H1 (cell line): Measurements from ENCODE around the gene CHPT1. TPM values are rescaled to one million over a fixed set of nuclear protein-coding genes. Genes with fewer than 3 reads are reported as not detected.

ENCODE experiments used
- CTCF ChIA-PET: fragments of 300-600 bp; sonication (Branson Sonifier 250); formaldehyde crosslinking; loops from one replicate; lab custom pipeline; 2021; ENCODE audit not compliant: partially characterized antibody; lab: Charles Lee
- POLR2A ChIA-PET: fragments of 300-600 bp; sonication (Branson Sonifier 250); formaldehyde crosslinking; loops from one replicate; lab custom pipeline; 2021; ENCODE audit warnings: inconsistent platforms; ENCODE audit not compliant: partially characterized antibody; lab: Charles Lee
- DNase-seq, 2 experiments: peaks; one replicate each; pipeline versions ENCODE4 v3.0.0 to v3.0.0-alpha.2; 2010 to 2022; ENCODE audit warnings: low spot score in 2 of 2, low read depth in 1 of 2, mixed read lengths in 1 of 2
- FAIRE-seq: peaks from 2 replicates; lab custom pipeline; 2011; peaks lifted over from hg19 to GRCh38; lab: Jason Lieb, UNC
- H2AFZ ChIP-seq: 2 replicates; pipeline ENCODE4 v1.8.1; 2012; ENCODE audit warnings: low read length, inconsistent platforms
- H2AK5ac ChIP-seq: 2 replicates; pipeline ENCODE4 v1.6.1; 2013; ENCODE audit warnings: low read depth, low read length
- H2BK120ac ChIP-seq: replicated peaks from 2 replicates; pipeline ENCODE3; 2013; ENCODE audit warnings: low read depth, low read length, inconsistent platforms
- H2BK12ac ChIP-seq: 2 replicates; pipeline ENCODE4 v1.6.1; 2013; ENCODE audit warnings: low read depth, low read length
- H2BK15ac ChIP-seq: 2 replicates; pipeline ENCODE4 v1.6.1; 2013; ENCODE audit warnings: low read length
- H2BK20ac ChIP-seq: 2 replicates; pipeline ENCODE4 v1.6.1; 2013; ENCODE audit warnings: low read length
- H2BK5ac ChIP-seq: 2 replicates; pipeline ENCODE4 v1.6.1; 2013; ENCODE audit warnings: low read depth, low read length
- H3K14ac ChIP-seq: 2 replicates; pipeline ENCODE4 v1.6.1; 2013; ENCODE audit warnings: inconsistent platforms; ENCODE audit not compliant: insufficient read length
- H3K18ac ChIP-seq: 2 replicates; pipeline ENCODE4 v1.6.1; 2013; ENCODE audit warnings: low read length; ENCODE audit errors: extremely low read depth
- H3K23ac ChIP-seq: 2 replicates; pipeline ENCODE4 v1.6.1; 2013; ENCODE audit warnings: inconsistent platforms; ENCODE audit not compliant: insufficient read length
- H3K23me2 ChIP-seq: 2 replicates; pipeline ENCODE4 v1.6.1; 2013; ENCODE audit warnings: low read depth, low read length
- H3K27ac ChIP-seq: 2 replicates; pipeline ENCODE4 v1.6.1; 2011; ENCODE audit warnings: low read depth, low read length, inconsistent platforms
- H3K27me3 ChIP-seq, 4 experiments: replicated peaks in 1 of 4; 1 replicate in 1 of 4; 2 replicates in 3 of 4; pipeline versions ENCODE4 v1.6.1 to v1.8.1; 2011 to 2013; ENCODE audit warnings: low read length in 3 of 4, mild to moderate bottlenecking in 3 of 4, inconsistent platforms in 2 of 4, mixed read lengths in 2 of 4, moderate library complexity in 1 of 4; ENCODE audit not compliant: control insufficient read depth in 3 of 4, insufficient read depth in 3 of 4; ENCODE audit errors: extremely low read depth in 1 of 4
- H3K36me3 ChIP-seq, 4 experiments: 2 replicates each; pipeline versions ENCODE4 v1.6.1 to v1.8.1; 2011 to 2013; ENCODE audit warnings: mild to moderate bottlenecking in 4 of 4, low read length in 3 of 4, moderate library complexity in 2 of 4, control low read depth in 1 of 4, inconsistent platforms in 1 of 4; ENCODE audit not compliant: insufficient read depth in 4 of 4, control insufficient read depth in 2 of 4
- H3K4ac ChIP-seq: replicated peaks from 2 replicates; pipeline ENCODE3; 2013; ENCODE audit warnings: low read length, low read depth, mixed read lengths, inconsistent platforms; ENCODE audit not compliant: insufficient read length
- H3K4me1 ChIP-seq, 4 experiments: replicated peaks in 1 of 4; 1 replicate in 1 of 4; 2 replicates in 3 of 4; pipeline versions ENCODE4 v1.6.1 to v1.8.1; 2011 to 2013; ENCODE audit warnings: low read length in 3 of 4, inconsistent platforms in 2 of 4, mixed read lengths in 1 of 4; ENCODE audit not compliant: insufficient read depth in 4 of 4, control insufficient read depth in 3 of 4
- H3K4me2 ChIP-seq, 2 experiments: 2 replicates each; pipeline versions ENCODE4 v1.6.1 to v1.8.1; 2011 to 2013; ENCODE audit warnings: low read depth in 2 of 2, low read length in 2 of 2, control low read depth in 1 of 2, inconsistent platforms in 1 of 2, mild to moderate bottlenecking in 1 of 2; ENCODE audit not compliant: insufficient read depth in 1 of 2
- H3K4me3 ChIP-seq, 4 experiments: fragments of 200-600, 300-600 bp in 1 of 4; sonication (generic), shearing (Covaris generic), sonication (Bioruptor Twin) in 1 of 4; 2 replicates each; pipeline versions ENCODE4 v1.5.1 to v1.8.1; 2011 to 2016; ENCODE audit warnings: low read length in 4 of 4, low read depth in 3 of 4, control low read depth in 2 of 4, inconsistent platforms in 2 of 4, mild to moderate bottlenecking in 2 of 4, mixed read lengths in 1 of 4, moderate library complexity in 1 of 4; ENCODE audit not compliant: insufficient read depth in 2 of 4; ENCODE audit errors: extremely low read depth in 1 of 4
- H3K56ac ChIP-seq: replicated peaks from 2 replicates; pipeline ENCODE3; 2013; ENCODE audit warnings: low read depth, mild to moderate bottlenecking, mixed read lengths, low read length, inconsistent platforms; ENCODE audit not compliant: insufficient read length
- H3K79me1 ChIP-seq: 2 replicates; pipeline ENCODE4 v1.6.1; 2013; ENCODE audit warnings: low read depth, low read length, control low read depth
- H3K79me2 ChIP-seq, 2 experiments: 2 replicates each; pipeline versions ENCODE4 v1.6.1 to v1.8.1; 2012 to 2013; ENCODE audit warnings: low read length in 2 of 2, mild to moderate bottlenecking in 2 of 2, inconsistent platforms in 1 of 2; ENCODE audit not compliant: insufficient read depth in 2 of 2, control insufficient read depth in 1 of 2
- H3K9ac ChIP-seq, 4 experiments: replicated peaks in 1 of 4; 1 replicate in 1 of 4; 2 replicates in 3 of 4; pipeline versions ENCODE4 v1.6.1 to v1.8.1; 2011 to 2013; ENCODE audit warnings: low read depth in 3 of 4, low read length in 3 of 4, control low read depth in 2 of 4, mild to moderate bottlenecking in 2 of 4, moderate library complexity in 2 of 4, inconsistent platforms in 1 of 4; ENCODE audit errors: extremely low read depth in 1 of 4
- H3K9me3 ChIP-seq, 2 experiments: 2 replicates each; pipeline versions ENCODE4 v1.6.1 to v1.8.1; 2012 to 2013; ENCODE audit warnings: mild to moderate bottlenecking in 2 of 2, moderate library complexity in 2 of 2, control low read depth in 1 of 2, inconsistent platforms in 1 of 2, low read depth in 1 of 2, low read length in 1 of 2, mixed read lengths in 1 of 2; ENCODE audit not compliant: insufficient read depth in 2 of 2
- H4K20me1 ChIP-seq, 2 experiments: replicated peaks in 1 of 2; 2 replicates each; pipeline versions ENCODE3 to v1.8.1; 2011 to 2013; ENCODE audit warnings: inconsistent platforms in 2 of 2, low read length in 2 of 2, mild to moderate bottlenecking in 1 of 2; ENCODE audit not compliant: insufficient read depth in 2 of 2, control insufficient read depth in 1 of 2
- H4K5ac ChIP-seq: 2 replicates; pipeline ENCODE4 v1.6.1; 2013; ENCODE audit warnings: low read length, low read depth, mixed read lengths, inconsistent platforms; ENCODE audit not compliant: insufficient read length
- H4K8ac ChIP-seq: 2 replicates; pipeline ENCODE4 v1.8.0; 2013; ENCODE audit warnings: mild to moderate bottlenecking, moderate library complexity, low read length, inconsistent platforms; ENCODE audit not compliant: insufficient read depth; ENCODE audit errors: extremely low read depth
- H4K91ac ChIP-seq: replicated peaks from 2 replicates; pipeline ENCODE3; 2013; ENCODE audit warnings: low read length, mixed read lengths, inconsistent platforms; ENCODE audit not compliant: insufficient read length
- FOSL1 ChIP-seq: IDR thresholded peaks from 2 replicates; pipeline ENCODE4 v1.6.1; 2011; ENCODE audit warnings: mild to moderate bottlenecking, low read depth, low read length, moderate library complexity; ENCODE audit not compliant: insufficient read depth
- KDM4A ChIP-seq: IDR thresholded peaks from one replicate; pipeline ENCODE4 v1.7.1; 2012; ENCODE audit warnings: low read depth, mild to moderate bottlenecking, moderate library complexity, low read length, inconsistent platforms; ENCODE audit not compliant: severe bottlenecking
- RNF2 ChIP-seq: fragments of 200-900, 300-1000 bp; sonication (generic); IDR thresholded peaks from 2 replicates; pipeline ENCODE4 v1.7.1; 2016; ENCODE audit warnings: borderline replicate concordance, low read depth, mild to moderate bottlenecking, antibody characterized with exemption, low read length; ENCODE audit not compliant: poor library complexity, severe bottlenecking; ENCODE audit errors: missing control alignments
- SIX5 ChIP-seq: IDR thresholded peaks from 2 replicates; pipeline ENCODE4 v1.6.1; 2011; ENCODE audit warnings: mild to moderate bottlenecking, low read depth, low read length
- TAF1 ChIP-seq: IDR thresholded peaks from 2 replicates; pipeline ENCODE4 v1.6.1; 2011; ENCODE audit warnings: mild to moderate bottlenecking, low read depth, low read length
- TBP ChIP-seq: IDR thresholded peaks from 2 replicates; pipeline ENCODE4 v1.6.1; 2011; ENCODE audit warnings: low read depth, low read length, improper control_type of control experiment
- WGBS, 2 experiments: shearing (Covaris generic) in 1 of 2; methylation state at CpG; one replicate each; pipeline versions ENCODE4 v1.1.6 to v1.1.7; 2013 to 2015; ENCODE audit warnings: low lambda C conversion rate in 2 of 2, mixed read lengths in 2 of 2, inconsistent platforms in 1 of 2, low coverage in 1 of 2, missing lambda C conversion rate in 1 of 2; ENCODE audit not compliant: insufficient replicate concordance in 2 of 2, insufficient coverage in 1 of 2, insufficient read length in 1 of 2; ENCODE audit errors: extremely low coverage in 1 of 2, missing lambda C conversion rate in 1 of 2; 5-methylcytosine and 5-hydroxymethylcytosine counted together
- polyA plus RNA-seq, 7 experiments: library from polyadenylated mRNA; depleted of rRNA in 3 of 7; stranded (reverse) in 5 of 7; unstranded in 2 of 7; fragments of >200 nt in 5 of 7; fragments of 200-250 nt in 2 of 7; gene quantifications; 1 replicate in 5 of 7; 2 replicates in 1 of 7; 4 replicates in 1 of 7; pipeline versions ENCODE4 v1.2.1 to v1.2.3, GENCODE V29; 2011 to 2013; ENCODE audit warnings: missing spikeins in 2 of 7, mixed read lengths in 2 of 7
- total RNA-seq: library from RNA; stranded (reverse); fragmentation: NEBNext Ultra II Directional; extraction: Animal tissue kit (Norgen Biotek cat#: 25700); gene quantifications from 2 replicates; pipeline ENCODE4 v1.2.1, GENCODE V29; 2021

The CHPT1 gene
- total and polyA plus RNA-seq, 2 of the 8 experiments (the other 6 are each of a cell fraction or from before 2014, with no cell fraction given), result 13.3 to 22.5 TPM

GRCh38 chr12:101650346-101651117 lies 46.9 kb upstream of the CHPT1 start:
- POLR2A ChIA-PET, result no interaction called here
- H2BK5ac ChIP-seq, result no peak overlapping the region
- TF ChIP-seq SIX5, result no peak
- TF ChIP-seq RNF2, result no peak
- TF ChIP-seq TAF1, result no peak
- TF ChIP-seq FOSL1, result no peak
- TF ChIP-seq TBP, result no peak
- no peak for TF ChIP-seq KDM4A

More at GRCh38 chr12:101650346-101651117, 46.9 kb upstream of the CHPT1 start:
- Histone ChIP-seq H3K23me2 (no peaks in the 10 kb centered on the region), H3K27me3 (no peaks in the 10 kb centered on the region), H2AK5ac (no peak overlapping the region), H3K4me3 (no peak overlapping the region), H3K79me2 (no peaks in the 10 kb centered on the region), H2BK12ac (no peak overlapping the region), H3K4me1 (no peaks in the 10 kb centered on the region), H3K23ac (no peak overlapping the region), H3K36me3 (no peaks in the 10 kb centered on the region; a peak in 1 of 8 replicates), H3K14ac (no peak overlapping the region), H4K8ac (no peak overlapping the region), H4K20me1 (no peaks in the 10 kb centered on the region), H2BK120ac (no peak overlapping the region), H2BK15ac (no peak overlapping the region), H3K56ac (no peak overlapping the region), H4K91ac (no peak overlapping the region), H3K18ac (no peak overlapping the region), H3K9me3 (no peaks in the 10 kb centered on the region), H3K27ac (no peak overlapping the region), H4K5ac (no peak overlapping the region), H2BK20ac (no peak overlapping the region), H3K9ac (no peak overlapping the region), H2AFZ (no peak overlapping the region), H3K79me1 (no peaks in the 10 kb centered on the region), H3K4me2 (no peak overlapping the region), H3K4ac (no peak overlapping the region)
- DNase-seq (no peak), FAIRE-seq (no peak)
- 62% methylated on average over 4 of the region's 4 CpGs; no CpG with 5 or more reads in 1 of the 2 experiments for WGBS, 2 experiments
- CTCF ChIA-PET, result no interaction called here
